Measurements from ENCODE around the gene DLX6. TPM values are rescaled to one million over a fixed set of nuclear protein-coding genes. Genes with fewer than 3 reads are reported as not detected.

The DLX6 gene
- total and polyA plus RNA-seq, 4 donors, result not detected

GRCh38 chr7:97025130-97025499 is 19.8 kb downstream of the DLX6 start:
- Histone ChIP-seq H3K9me3 (ENCODE audit: control insufficient read depth in 4 of 4, insufficient read depth in 3 of 4, low read length in 3 of 4) (peaks cover 0 to 11% (median 0%) of the 10 kb centered on the region in 4 donors), H3K4me1 (ENCODE audit: control insufficient read depth in 5 of 5, insufficient read depth in 5 of 5, low read length in 5 of 5) (peaks cover 0 to 24% (median 7%) of the 10 kb centered on the region in 5 donors), H3K36me3 (ENCODE audit: control insufficient read depth in 4 of 4, insufficient read depth in 4 of 4, low read length in 4 of 4) (peaks cover 0 to 13% (median 0%) of the 10 kb centered on the region in 4 donors), H3K9ac (ENCODE audit: insufficient read depth in 1 of 2, low read length in 2 of 2) (no peak overlapping the region), H3K27ac (ENCODE audit: low read depth in 1 of 2, low read length in 1 of 2) (no peak overlapping the region), H3K27me3 (ENCODE audit: control insufficient read depth in 3 of 3, insufficient read depth in 3 of 3, low read length in 2 of 3) (peaks cover 4 to 78% (median 49%) of the 10 kb centered on the region in 3 donors), H3K4me3 (no peak overlapping the region)
- DNase-seq, result no peak
- TF ChIP-seq, protein P1, sequence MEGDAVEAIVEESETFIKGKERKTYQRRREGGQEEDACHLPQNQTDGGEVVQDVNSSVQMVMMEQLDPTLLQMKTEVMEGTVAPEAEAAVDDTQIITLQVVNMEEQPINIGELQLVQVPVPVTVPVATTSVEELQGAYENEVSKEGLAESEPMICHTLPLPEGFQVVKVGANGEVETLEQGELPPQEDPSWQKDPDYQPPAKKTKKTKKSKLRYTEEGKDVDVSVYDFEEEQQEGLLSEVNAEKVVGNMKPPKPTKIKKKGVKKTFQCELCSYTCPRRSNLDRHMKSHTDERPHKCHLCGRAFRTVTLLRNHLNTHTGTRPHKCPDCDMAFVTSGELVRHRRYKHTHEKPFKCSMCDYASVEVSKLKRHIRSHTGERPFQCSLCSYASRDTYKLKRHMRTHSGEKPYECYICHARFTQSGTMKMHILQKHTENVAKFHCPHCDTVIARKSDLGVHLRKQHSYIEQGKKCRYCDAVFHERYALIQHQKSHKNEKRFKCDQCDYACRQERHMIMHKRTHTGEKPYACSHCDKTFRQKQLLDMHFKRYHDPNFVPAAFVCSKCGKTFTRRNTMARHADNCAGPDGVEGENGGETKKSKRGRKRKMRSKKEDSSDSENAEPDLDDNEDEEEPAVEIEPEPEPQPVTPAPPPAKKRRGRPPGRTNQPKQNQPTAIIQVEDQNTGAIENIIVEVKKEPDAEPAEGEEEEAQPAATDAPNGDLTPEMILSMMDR (IDR thresholded peaks at IDR 0.05; ENCODE audit: control extremely low read depth, extremely low read depth), result no peak
- WGBS, 2 donors, result 6 to 8% methylated on average over 8 of the region's 8 CpGs
- ATAC-seq (ENCODE audit: insufficient read depth, low FRiP score), result no peak

DNA sequence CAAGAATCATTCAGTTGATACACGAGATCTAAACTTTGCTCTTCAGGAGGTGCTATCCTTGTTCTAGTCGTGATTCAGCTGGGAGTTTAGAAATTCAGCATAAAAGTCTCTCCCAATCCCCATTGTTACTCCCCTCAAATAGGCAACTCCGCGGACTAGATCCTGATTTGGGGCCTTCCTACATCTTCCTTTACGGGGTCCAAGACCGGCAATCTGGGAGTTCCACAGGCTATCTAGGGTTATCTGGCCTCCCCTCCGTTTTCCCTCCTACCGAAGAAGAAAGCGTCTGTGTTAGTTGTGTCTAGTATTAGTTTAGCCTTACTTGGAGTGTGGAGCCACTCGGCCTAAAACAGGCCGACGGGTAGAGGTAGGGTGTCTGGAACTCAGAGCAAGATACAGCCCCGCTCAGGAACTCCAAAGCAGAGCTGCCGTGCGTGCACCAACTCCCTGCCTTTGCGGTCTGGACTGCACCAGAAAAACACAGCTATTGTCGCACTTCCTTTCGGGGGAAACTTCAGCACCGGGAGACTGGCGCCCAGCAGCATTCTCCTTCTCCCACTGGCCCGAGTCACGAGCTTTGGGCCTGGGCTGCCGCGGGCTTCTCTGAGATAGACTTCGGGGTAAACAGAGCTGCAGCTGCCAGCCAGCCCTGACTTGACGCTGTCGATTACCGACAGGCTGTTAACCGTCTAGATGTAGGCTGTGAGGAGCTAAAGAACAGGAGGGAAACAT is 20.8 kb downstream of the DLX6 start:
- ATAC-seq (ENCODE audit: insufficient read depth, low FRiP score) (no peak), DNase-seq (peak; percentile 56 to 63 (median 60))
- TF ChIP-seq, protein P1 (IDR thresholded peaks at IDR 0.05; ENCODE audit: control extremely low read depth, extremely low read depth), result no peak
- Histone ChIP-seq H3K4me1 (ENCODE audit: control insufficient read depth in 5 of 5, insufficient read depth in 5 of 5, low read length in 5 of 5) (peaks cover 0 to 24% (median 0%) of the 10 kb centered on the region in 5 donors), H3K9me3 (ENCODE audit: control insufficient read depth in 4 of 4, insufficient read depth in 3 of 4, low read length in 3 of 4) (peaks cover 0 to 8% (median 0%) of the 10 kb centered on the region in 4 donors), H3K36me3 (ENCODE audit: control insufficient read depth in 4 of 4, insufficient read depth in 4 of 4, low read length in 4 of 4) (peaks cover 0 to 11% (median 0%) of the 10 kb centered on the region in 4 donors), H3K27me3 (ENCODE audit: control insufficient read depth in 3 of 3, insufficient read depth in 3 of 3, low read length in 2 of 3) (peaks cover 4 to 76% (median 44%) of the 10 kb centered on the region in 3 donors), H3K9ac (ENCODE audit: insufficient read depth in 1 of 2, low read length in 2 of 2) (no peak overlapping the region), H3K4me3 (no peak overlapping the region), H3K27ac (ENCODE audit: low read depth in 1 of 2, low read length in 1 of 2) (no peak overlapping the region)
- WGBS, 2 donors, result 7 to 9% methylated on average over 29 of the region's 29 CpGs

GRCh38 chr7:97026715-97027426 is 21.5 kb downstream of the DLX6 start:
- TF ChIP-seq, protein P1 (IDR thresholded peaks at IDR 0.05; ENCODE audit: control extremely low read depth, extremely low read depth), result no peak
- Histone ChIP-seq H3K4me3 (no peak overlapping the region), H3K9me3 (ENCODE audit: control insufficient read depth in 4 of 4, insufficient read depth in 3 of 4, low read length in 3 of 4) (peaks cover 0 to 5% (median 0%) of the 10 kb centered on the region in 4 donors), H3K36me3 (ENCODE audit: control insufficient read depth in 4 of 4, insufficient read depth in 4 of 4, low read length in 4 of 4) (peaks cover 0 to 6% (median 0%) of the 10 kb centered on the region in 4 donors), H3K27me3 (ENCODE audit: control insufficient read depth in 3 of 3, insufficient read depth in 3 of 3, low read length in 2 of 3) (peaks cover 4 to 76% (median 41%) of the 10 kb centered on the region in 3 donors), H3K9ac (ENCODE audit: insufficient read depth in 1 of 2, low read length in 2 of 2) (peak overlapping the region in 1 of 2 donors; percentile 65), H3K4me1 (ENCODE audit: control insufficient read depth in 5 of 5, insufficient read depth in 5 of 5, low read length in 5 of 5) (peaks cover 0 to 24% (median 0%) of the 10 kb centered on the region in 5 donors), H3K27ac (ENCODE audit: low read depth in 1 of 2, low read length in 1 of 2) (no peak overlapping the region)
- DNase-seq (no peak), ATAC-seq (ENCODE audit: insufficient read depth, low FRiP score) (peak; percentile 23)
- 11 to 17% methylated on average over 17 of the region's 17 CpGs for WGBS, 2 donors

Data from lung (tissue), 12 donors.